Germinal center (tissue), 1 donor: ENCODE measurements around the gene ARID1B.

Experiments
- DNase-seq: peaks from one replicate; pipeline ENCODE4 v3.0.0; 2012; ENCODE audit warnings: mixed read lengths, low spot score

The ARID1B gene

DNA sequence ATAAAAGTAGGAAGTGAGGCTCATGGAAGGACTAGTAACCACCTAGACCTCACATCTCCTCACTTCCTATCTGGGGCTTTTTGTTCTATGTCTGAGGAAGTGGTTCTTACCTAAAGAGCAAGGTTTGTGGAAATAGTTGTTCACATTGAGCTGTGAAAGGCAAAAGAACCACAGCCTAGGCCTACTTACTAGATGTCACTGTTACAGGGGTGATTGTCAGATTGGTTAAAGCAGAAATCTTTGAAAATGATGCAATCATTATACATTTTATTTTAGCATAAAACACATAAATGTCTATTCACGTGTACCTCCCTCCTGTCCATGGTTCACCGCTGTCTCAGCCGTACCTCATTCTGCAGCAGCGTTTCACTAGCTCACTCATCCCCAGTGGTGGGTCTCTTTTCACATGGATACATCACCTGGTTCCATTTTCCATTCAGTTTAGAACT is 277.4 kb downstream of the ARID1B start:
- DNase-seq, result peak; percentile 47

GRCh38 chr6:157055863-157056262 is 278.7 kb downstream of the ARID1B start:
- DNase-seq, result no peak

DNA sequence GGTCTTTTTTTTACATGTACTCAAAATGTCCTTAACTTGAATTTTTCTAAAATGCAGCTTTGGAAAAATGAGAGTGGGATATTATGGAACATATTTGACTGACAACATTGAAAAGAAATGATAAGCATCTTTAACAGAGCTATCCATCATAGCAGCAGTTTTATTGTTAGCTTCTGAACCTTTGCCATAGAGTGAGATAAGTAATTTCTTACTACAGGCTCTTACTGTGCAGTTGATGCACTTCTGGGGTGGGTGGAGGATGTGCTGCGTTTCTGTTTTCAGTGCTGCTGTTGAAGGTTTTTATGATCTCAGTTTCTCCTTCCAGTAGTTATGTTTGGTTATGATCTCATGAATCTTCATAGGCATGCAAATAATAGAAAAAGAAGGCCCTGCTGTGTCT is 279.1 kb downstream of the ARID1B start:
- no peak for DNase-seq

GRCh38 chr6:157058574-157058973 is 281.4 kb downstream of the ARID1B start:
- DNase-seq, result no peak

- DNase-seq, result no peak
Measured at GRCh38 chr6:157059781-157060180, 282.6 kb downstream of the ARID1B start.

GRCh38 chr6:157060440-157060952 is 283.3 kb downstream of the ARID1B start:
- DNase-seq, result no peak

DNA sequence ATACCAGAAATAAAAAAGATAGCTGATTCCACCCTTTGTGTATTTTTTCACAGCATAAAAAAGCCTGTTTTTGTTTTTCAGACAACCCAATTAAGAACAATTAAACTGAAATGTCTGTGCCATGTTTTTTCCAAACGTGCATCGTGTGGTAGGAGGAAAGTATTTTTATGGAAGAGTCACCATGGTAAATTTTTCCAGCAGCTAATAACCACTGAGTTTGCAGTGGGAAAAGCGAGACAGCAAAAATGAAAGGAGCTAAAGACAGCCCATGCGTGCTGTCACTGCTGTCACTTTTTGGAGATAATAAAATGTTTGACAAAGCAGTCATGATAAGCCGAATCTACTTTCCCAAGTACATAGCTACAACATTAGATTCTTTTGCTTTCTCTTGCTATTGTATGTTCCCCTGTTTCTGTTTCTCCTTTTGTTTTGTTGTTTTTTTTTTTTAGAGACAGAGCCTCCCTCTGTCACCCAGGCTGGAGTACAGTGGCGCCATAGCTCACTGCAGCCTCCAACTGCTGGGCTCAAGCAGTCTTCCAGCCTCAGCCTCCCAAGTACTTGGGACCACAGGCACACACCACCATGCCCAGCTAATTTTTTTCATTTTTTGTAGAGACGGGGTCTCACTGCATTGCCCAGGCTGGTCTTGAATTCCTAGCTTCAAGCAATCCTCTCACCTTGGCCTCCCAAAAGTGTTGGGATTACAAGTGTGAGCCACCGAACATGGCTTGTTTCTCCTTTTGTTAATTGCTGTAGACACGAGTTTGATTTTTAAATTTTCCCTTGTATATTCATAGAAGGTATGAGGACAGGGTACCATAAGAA is 284.8 kb downstream of the ARID1B start:
- no peak for DNase-seq

DNA sequence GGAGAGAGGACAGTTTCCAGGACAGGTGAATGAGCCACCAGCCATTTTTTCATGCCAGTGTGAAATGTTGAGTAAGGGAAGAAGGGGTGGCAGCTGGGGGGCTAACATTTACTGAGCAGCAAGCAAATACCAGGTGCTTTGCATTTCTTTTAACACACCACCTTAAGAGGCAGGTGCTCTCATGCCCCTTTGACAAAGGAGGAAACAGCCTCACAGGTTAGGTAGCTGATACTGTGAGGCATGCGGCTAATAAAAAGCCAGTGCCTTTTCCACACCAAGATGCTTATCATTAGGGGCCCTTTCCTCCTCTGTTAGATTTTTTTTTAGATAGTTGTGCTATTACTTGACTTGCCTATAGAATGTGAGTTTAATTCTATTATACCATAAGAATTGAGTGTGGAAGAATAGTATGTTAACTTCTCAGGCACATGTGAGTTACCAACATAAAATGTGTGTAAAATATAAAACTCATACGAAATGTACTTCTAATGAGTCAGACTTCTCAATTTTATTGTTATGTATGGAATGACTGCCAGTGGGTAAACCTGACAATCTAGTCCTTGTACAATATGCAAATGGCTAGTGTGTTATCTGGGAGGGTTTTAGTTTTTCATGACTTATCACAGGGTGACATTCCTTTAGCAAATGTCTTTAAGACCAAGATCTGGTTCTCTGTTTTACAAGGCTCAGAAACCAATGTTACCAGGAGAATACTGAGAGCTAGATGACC is 286.2 kb downstream of the ARID1B start:
- DNase-seq, result no peak

- no peak for DNase-seq
Measured at GRCh38 chr6:157063923-157064322, 286.7 kb downstream of the ARID1B start.

DNA sequence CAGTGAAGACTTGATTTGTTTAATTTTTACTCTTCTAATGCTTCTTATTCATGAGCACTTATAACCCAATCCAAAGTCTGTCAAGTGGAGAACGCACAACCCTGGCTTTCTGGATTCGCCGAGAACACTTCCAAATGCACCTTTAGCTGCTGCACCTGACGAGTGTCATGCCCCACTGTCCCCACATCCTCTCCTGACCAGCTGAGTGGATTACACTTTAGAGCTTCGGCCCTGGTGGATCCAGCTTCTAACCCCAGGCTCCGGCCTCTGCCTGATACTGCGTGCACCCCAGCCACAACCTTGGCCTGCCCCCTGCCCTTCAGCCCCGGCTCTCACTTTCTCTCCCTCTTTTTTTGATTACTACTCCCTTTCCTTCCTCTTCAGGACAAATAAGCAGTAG is 287.3 kb downstream of the ARID1B start:
- no peak for DNase-seq

GRCh38 chr6:157065366-157065765 is 288.2 kb downstream of the ARID1B start:
- no peak for DNase-seq

- no peak for DNase-seq
Measured at GRCh38 chr6:157066781-157067491, 289.8 kb downstream of the ARID1B start.

GRCh38 chr6:157067507-157067906 is 290.3 kb downstream of the ARID1B start:
- no peak for DNase-seq

- no peak for DNase-seq
Measured at GRCh38 chr6:157068691-157069324, 291.6 kb downstream of the ARID1B start.

DNA sequence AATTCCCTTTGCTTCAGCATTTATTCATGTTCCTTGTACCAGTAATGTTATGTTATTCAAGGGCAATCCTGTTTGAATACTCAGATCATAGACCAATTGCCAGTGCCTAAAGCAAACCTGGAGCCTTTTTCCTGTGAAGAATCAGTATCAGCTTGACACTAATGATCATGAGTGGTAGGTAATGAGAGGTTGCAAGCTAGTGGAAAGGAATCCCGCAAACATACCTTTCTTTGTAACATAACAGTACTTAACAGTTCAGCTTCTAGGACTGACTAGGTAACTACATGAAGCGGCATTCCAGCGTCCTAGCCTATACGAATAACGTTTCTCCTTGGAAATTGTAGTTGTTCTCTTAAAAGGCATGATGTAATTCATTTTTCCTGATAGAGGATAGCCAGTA is 292.4 kb downstream of the ARID1B start:
- no peak for DNase-seq

- no peak for DNase-seq
Measured at GRCh38 chr6:157070403-157071107, 293.4 kb downstream of the ARID1B start.

- DNase-seq, result no peak
Measured at GRCh38 chr6:157072128-157072527, 294.9 kb downstream of the ARID1B start.

- DNase-seq, result no peak
Measured at GRCh38 chr6:157073596-157073995, 296.4 kb downstream of the ARID1B start.

DNA sequence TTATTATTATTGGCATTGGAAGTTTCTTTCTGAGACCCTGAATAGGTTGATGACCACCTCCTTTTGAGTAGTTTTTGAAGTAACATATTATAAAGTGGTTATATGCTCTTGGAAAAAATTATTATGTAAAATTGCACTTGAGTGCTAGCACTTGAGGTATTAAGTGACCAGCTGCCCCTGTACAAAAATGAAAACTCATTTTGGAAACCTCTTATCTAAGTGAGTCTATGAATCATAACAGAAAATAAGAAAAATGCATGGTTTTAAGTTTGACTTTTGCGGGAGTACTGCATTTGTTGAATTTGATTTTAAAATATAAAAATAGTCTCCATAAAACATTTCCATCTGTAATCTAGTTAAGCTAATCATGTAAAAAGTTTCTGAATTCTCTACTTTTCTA is 297.8 kb downstream of the ARID1B start:
- no peak for DNase-seq

GRCh38 chr6:157075549-157076450 is 298.6 kb downstream of the ARID1B start:
- no peak for DNase-seq
